Right hindlimb (tissue), 1 donor: Measurements from ENCODE around the gene CA10.

Experiments used
- DNase-seq: peaks from one replicate; pipeline ENCODE4 v3.0.0-alpha.2; 2018

Gene CA10

DNA sequence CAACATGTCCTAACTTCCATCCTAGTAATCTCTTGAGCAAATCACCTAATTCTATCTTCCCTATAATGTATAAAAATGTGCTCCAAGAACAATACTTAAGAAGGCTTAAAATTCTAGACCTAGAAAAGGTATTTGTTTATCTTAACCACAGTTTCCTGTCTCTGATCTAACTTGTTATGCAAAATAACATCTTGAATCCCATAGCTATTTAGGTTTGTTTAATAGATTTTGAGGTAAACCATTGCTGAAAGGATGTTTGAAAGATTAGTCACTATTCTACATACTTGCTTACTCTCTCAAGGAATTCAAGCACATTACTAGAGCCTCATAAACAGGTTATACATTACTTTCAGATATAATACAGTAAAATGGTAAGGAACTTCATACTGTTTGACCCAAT is 13.0 kb downstream of the CA10 start:
- no peak for DNase-seq

DNA sequence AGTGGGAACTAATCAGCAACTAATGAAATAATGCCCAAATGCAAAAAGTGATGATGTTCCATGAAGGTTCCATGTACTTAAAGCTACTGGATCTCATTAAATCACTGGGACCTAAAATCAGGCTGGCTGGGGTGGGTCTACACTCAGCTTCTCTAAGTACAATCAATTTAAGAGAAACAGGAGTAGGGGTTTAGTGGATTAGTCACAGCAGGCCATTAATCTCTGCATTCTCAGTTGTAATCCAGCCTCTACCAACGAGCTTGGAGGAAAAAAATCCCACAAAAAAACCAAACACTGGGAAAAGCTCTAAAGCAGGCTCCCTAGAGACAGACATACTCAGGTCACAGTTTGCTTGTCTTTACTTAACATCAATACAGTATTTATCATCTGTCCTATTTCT is 15.0 kb downstream of the CA10 start:
- no peak for DNase-seq

DNA sequence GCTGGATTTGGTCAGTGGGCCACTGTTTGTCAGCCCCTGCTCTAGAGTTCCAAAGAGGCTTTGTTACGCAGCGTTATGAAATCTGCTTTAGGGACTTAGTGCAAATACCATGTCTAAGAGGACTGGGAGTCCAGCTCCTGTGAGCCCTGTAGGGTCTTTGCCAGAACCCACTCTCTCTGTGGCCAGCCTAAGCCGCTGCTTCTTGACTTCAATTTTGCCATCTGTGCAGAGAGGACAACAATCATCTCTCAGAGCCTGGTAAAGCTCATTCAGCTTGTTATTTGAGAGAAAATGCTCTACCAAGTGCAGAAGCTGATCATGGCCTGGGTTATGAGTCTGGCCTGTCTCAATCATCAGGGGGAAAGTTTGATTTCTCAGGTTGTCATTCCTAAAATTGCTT is 17.9 kb downstream of the CA10 start:
- DNase-seq = no peak

DNA sequence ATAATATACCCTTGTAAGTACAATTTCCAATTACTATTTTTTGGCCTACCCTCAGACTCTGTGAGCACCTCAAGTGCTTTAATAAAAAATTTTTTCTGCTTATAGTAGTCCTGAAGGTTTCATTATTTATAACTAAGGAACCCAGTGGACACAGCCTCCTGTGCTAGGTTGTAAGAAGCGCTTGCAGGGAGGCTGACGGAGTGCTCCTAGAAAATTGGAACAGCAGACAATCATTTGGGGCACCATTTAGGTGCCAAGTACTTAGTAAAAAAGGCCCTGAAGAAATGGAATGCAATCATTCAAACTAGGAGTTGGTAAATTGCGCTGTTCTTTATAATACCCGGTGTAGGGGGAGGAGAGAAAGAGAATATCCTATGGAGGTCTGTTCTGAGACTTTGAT is 19.8 kb downstream of the CA10 start:
- no peak for DNase-seq

DNA sequence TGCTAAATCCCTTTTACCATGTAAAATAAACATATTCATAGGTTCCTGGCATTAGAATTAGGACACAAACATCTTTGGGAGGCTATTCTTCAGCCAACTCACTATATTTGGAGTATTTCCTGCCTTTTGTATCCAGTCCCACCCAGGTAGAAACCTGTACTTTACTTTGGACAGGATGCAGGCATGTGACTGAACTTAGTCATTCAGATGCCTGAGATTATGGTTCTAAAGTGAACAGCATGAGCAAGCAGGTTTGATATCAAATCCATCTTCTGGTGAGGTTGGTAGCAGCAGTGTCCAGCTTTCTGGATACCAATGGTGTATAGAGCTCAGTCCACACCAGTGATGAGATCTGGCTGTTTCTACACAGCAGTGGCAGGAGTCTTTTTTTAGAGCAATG is 20.2 kb downstream of the CA10 start:
- DNase-seq = no peak

DNA sequence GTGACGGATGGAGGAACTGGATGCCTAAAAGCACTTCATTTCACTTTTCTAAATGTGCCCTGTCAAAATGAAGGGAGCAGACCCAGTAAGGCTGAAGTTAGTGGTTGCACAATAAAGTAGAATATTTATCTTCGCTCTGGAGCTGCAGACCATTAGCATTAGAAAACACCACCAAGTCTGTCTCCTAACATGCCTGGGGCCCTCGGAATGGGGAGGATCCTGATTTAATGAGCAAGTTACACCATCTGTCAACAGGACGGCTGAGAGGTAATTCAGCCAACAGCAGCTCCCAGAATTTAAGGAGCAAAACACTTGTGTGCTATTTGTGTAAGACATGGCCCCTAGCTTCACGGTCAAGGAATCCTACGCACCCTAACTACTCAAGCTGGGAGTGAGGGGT is 22.3 kb downstream of the CA10 start:
- no peak for DNase-seq

DNA sequence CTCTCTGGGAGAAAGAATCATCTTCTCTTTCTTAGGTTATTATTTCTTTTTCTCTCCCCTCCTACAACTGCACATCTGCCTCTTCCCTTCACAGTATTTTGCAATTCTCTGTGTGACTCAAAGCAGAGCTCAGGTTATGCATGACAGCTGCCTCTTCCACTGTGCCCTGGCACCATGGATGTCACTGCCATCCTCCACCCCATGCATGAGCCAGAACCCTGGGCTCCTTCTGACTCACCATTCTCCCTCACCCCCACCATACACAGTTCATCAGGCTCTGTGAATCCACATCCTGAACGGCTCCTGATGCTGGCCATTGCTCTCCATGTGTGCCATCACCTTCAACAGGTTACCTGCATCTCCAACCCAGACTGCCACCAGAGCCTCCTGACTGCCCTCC is 23.9 kb downstream of the CA10 start:
- DNase-seq = no peak

DNA sequence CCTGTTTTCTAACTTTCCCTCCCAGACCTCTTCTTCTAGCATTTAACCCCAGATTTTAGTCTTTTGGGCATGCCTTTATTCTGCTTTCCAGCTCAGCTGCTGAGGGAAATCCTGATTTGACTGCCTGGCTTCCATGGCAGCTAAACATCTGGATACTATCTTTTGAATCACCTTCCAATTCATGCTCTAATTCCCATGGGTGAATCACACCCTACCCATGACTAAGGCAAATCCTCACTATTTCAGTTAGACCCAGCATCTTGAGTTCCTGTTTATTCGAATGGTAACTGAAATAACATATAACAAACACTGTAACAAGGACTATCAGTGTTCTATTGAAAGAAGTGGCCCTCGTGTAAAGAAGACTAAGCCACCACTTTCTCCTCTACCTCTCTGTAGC is 29.8 kb downstream of the CA10 start:
- no peak for DNase-seq

DNA sequence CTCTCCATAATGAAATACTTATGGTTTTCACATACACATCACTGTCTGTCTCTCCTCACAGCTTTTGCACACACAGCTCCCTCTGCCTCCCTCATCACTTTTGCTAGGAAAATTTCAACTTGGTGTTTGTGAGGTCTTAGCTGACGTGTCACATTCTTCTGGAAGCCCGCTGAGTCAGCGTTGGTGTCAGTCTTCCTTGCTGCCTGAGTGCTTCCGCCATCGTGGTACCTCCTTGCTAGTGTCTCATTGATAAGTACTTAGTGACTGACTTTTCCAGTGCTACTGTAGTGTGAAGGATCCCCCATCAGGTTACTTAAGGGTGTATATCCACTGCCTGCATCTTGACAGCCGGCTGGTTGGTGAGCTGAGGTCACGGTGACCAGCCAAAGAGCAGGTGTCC is 33.5 kb downstream of the CA10 start:
- DNase-seq = no peak

DNA sequence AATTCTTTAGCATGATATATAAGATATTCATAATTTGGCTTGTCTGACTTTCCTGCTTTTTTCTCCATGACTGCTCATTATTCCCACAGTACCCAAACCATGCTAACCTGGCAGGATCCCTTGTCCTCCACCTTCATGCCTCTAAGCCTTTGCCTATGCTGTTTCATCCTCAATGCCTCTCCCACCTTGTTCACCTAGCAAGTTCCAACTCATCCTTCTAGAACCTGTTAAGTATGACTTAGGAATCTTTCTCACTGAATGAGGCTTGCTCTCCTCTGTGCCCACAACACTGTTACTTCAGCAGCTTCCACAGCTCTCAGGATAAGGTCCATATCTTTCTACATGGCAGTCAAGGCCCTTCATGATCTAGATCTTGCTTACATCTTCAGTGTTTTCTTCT is 34.0 kb downstream of the CA10 start:
- no peak for DNase-seq

DNA sequence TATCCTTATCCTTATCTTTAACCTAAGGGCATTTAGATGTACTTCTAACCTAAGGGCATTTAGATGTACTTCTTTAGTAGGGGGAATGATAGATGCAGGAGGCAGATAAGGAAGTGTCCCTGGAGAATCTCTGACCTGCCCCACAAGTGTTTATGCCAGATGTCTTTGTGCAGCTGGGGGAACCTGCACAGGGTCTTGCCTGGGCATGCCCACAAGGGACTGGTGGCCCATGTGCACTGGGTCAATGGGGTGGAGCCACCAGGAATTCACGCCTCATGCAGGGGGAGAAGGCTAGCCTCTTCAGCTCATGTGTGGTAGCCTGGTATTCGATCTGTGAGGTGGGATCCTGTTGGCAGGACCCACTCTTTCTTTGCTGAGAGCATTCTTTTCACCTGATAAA is 38.0 kb downstream of the CA10 start:
- DNase-seq = no peak

DNA sequence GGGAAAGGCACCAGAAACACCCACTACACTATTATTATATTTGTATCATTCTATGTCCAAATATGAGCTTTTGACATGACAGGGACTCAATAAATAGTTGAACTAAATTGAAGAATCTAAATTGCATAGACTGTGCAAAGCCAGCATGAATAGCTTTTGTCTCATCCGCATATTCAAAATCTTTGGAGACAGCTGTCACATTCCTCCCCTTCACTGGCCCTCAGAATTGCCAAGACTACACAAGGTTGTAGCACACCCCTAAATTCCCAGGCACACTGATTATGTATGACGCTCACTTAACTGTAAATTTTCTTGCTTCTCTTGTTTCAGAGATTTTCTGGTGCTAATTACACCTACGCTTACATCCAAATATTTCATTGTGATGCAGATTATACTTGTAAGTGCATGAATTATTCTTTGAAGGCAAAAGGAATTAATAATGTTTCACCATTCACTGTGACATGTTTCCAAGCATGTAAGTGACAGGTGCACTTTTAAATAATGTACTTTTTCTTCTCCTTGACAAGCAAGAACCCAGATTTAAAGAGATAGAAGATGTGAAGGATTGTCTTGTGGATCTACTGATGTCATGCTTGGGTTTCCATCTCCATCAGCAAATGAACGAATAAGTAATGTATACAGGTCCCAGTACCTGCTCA is 47.5 kb downstream of the CA10 start:
- no peak for DNase-seq

DNA sequence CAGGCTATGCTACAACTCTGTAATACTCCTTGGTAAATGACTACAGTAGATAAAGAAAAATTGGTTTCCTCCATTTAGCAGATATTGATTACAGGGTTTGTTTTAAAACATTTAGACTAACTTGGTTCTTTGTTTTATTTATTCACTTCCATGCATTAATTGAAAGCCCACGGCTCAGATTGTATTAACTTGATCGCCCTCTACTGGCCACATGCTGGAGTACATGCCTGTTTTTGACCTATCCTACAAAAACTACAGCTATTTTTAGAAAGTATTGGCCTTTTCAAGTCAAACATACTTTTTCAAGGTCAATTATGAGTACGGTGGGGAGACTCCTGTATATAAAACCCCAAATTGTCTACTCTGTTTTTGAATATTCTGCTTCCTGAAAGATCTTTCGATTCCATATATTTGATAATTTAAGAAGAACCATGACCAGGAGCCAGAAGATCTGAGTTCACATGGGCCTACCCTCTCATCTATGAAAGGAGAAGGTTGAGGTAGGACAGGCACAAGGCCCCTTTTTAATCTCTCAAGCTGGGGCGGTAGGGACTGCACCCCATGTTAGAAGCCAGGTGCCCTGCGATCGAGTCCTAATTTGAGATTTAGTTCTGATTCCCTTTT is 51.8 kb downstream of the CA10 start:
- peak; percentile 54 for DNase-seq

DNA sequence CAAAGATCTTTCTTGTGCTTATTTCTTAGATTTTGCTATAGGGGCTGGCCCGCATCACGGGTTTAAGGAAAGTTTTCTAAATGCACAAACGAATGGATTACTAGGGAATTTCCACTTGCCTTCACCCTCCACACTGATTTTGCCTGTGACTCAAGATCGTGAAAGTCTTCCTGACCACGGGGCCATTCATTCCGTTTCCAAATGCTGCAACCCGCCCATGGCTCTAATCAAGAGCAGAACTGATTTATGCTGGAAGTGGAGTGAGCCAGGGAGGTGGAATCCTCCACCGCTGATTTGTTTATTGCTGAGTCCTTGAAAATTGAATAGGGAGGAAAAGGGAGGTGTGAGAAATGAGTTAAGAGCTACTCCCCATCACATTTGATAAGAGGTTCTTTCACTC is 52.4 kb downstream of the CA10 start:
- DNase-seq = no peak

DNA sequence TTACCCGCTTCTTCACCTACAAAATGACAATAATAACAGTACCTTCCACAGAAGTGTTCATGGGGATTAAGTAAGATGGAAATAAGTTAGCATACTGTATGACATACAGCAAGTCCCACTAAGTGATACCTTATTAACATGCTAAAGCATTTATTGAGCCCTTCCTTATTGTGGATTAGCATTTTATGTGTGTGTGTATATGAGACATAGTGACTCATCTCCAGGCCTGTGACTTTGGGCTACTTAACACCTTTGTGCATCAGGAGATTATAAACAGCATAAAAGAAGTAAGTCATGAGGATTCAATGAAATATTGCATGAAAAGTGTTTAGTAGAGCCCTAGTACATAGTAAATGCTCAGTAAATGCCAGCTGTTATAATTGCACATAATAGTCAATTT is 52.9 kb downstream of the CA10 start:
- DNase-seq = no peak

DNA sequence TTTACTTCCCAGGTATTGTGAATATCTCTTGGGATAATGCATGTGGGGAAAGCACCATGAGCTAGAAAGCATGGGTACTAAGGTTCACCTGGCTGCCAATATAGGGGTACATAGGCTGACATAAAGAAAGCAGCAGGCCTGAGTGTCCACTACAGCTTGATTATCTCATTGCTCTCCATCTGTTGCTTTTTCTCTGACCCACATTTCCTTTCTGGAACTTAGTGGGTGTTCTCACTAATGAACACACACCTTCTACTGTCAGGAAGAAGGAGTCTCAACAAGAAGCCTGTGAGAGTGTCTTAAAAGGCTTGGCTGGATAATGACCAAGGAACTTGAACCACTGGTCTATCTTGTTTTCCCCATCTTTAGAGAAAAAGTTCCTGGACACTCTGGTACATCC is 62.5 kb downstream of the CA10 start:
- no peak for DNase-seq

DNA sequence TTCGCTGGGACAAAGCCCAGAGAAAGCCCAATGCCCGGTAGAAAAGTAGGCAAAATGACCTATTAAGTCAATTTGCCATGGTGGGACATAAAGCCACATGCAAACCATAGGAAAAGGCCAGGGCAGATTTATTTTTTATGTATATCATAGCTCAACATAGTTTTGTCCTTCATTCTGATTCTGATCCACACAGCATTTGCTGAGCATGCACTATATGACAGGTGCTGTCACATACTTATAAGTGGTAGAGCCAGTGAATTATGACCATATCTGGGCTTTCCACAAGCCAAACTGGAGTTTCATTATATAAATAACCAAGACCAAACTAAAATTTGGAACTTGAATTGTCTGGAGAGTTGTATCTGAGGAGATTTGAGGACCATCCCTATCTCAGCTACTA is 74.3 kb downstream of the CA10 start:
- DNase-seq = no peak

DNA sequence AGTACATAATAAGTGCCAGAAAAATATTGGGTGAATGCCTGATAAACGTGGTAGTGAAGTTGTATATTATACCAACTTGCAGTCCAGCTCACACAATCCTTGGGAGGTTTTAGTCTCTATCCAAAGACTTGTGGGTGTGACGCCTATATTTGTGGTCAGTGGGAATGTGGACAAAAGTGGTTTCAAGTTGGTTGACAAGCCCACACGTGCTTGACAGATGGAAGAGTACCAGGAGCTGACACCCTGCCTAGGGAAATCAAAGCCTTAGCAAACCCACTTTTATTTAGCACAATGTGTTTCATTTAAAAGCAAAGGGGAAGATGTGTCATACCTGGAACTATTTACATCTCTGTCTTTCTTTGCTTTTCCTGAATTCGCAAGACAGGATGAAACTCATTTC is 79.0 kb downstream of the CA10 start:
- DNase-seq = no peak

DNA sequence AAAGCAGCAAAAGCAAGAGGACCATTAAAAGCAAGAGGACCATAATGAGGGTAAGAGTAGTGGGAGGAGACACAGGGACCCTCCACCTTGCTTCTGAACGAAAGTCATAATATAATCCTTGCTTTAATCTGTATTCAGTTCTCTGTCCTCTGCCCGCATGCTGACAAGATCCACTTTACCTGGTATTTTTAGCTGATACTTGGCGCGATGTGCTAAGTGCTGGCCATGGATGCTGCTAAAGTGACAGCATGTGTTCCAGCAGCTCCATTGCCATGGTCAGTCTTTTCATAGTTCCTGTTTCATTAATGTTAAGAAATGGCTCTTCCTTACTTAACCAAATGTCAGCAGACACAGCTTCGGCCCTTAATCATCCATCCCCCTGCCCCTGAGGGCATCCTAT is 86.8 kb downstream of the CA10 start:
- no peak for DNase-seq

DNA sequence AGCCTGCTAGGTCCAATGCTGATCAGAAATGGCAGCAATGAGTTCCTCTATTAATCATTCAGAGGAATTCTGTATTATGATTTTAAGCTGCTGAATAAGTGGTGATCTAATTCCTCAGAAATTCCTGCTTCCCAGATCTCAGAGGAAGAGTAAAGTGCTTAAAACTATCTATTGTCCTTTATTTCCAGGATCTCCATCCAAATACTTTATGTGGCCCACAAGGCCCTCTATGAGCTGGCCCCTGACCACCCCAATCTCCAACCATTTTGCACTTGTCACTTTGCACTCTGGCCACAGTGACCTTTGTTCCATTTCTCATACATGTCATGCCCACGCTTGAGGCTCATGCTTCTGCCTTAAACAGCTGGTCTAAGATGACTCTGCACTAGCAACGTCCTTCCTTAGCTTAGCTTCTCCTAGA is 93.7 kb downstream of the CA10 start:
- DNase-seq = no peak

DNA sequence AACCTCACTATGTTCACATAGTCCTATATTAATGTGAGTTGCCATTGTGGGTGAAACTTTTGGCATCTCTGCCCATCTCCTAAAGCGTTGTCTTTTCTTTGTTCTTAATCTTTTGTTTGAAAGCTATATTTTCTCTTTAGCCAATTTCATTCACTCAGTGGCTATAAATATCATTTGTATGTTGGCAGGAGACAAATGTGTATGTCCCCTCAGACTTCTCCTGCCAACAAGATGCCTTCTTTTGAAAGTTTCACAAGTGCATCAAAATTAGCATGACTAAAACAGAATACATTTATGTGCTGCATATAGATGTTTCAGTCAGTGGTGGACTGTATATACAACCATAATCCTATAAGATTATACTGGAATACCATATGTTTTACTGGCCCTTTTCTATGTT is 109.0 kb downstream of the CA10 start:
- DNase-seq = no peak

DNA sequence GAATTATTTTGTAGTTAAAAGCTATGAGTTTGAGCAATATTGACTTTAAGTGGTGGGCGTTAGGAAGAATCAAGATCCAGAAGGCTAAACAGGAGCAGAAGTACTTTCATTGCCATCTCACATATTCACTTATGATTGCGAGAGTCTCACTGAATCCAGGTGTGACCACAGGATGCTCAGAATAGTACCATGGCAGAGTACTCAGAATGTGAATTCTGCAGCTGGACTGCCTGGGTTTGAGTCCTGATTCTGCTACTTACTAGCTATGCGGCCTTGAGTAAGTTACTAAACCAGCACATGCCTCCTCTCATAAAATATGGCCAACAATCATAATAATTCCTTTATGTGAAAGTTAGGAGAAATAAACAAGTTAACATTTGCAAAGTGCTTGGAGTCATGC is 109.5 kb downstream of the CA10 start:
- no peak for DNase-seq

DNA sequence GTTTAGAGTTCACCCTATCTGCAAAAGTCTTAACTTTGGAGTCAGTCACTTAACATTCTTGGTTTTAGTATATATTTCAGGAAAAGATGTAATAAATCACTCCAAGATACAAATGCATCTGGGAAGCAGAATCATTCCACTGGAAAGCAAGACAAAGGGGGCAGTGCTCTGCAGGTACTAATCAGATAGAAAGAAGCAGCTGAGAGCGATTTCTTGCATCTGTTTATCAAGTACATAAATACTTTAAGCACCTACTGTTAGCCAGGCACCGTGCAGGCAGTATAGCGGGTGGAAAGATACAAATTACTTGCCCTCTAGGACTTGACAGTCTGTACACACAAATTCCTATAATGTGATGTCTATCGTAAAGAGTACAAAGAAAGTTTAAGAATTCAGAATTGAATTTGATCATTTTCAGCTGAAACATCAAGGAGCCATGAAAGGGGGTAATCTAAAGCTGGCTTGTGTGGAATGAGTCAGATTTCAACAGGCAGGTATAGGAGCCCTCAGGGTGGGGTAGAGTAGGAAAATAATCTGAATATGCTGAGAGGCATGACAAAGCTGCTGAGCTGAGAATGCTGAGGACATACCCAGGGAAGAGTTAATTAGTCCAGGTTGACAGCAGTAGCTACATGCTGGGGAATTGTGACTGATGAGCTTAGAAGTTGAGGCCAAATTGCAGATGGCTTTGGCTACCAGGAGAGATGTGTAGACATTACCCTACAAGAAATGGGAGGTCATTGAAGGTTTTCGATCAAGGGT is 110.2 kb downstream of the CA10 start:
- no peak for DNase-seq

DNA sequence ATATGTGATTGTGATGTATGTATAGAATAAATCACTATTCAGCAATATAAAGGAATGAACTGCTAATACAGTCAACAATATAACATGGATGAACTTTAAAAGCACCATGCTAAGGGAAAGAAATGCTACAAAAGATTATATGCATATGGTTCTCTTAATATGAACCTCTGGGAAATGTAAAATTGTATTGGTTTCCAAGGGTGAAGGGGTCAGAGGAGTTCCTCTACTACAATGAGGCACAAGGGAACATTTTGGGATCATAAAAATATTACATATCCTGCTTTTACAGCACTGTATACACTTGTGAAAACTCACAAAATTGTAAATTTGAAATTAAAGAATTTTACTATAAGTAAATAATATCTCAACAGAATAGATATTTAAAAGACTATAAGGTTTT is 111.4 kb downstream of the CA10 start:
- no peak for DNase-seq
